Parathyroid adenoma (tissue), 2 donors: ENCODE data around the gene NGEF.

Experiments
- H2AFZ ChIP-seq: fragments of 300-600 bp; sonication (generic); one replicate; pipeline ENCODE4 v1.7.0; 2017; ENCODE audit warnings: antibody characterized with exemption, mild to moderate bottlenecking
- H3K27ac ChIP-seq: fragments of 300-600 bp; sonication (generic); one replicate; pipeline ENCODE4 v1.7.0; 2017
- H3K27me3 ChIP-seq: fragments of 300-600 bp; sonication (generic); one replicate; pipeline ENCODE4 v1.7.0; 2017; ENCODE audit warnings: low read length; ENCODE audit not compliant: control insufficient read depth, insufficient read depth
- H3K36me3 ChIP-seq: fragments of 300-600 bp; sonication (generic); one replicate; pipeline ENCODE4 v1.7.0; 2017; ENCODE audit warnings: low read length; ENCODE audit not compliant: control insufficient read depth, insufficient read depth
- H3K4me1 ChIP-seq: fragments of 300-600 bp; sonication (generic); one replicate; pipeline ENCODE4 v1.7.0; 2017; ENCODE audit warnings: control low read depth
- H3K4me2 ChIP-seq: fragments of 300-600 bp; sonication (generic); one replicate; pipeline ENCODE4 v1.7.0; 2017; ENCODE audit warnings: low read length
- H3K4me3 ChIP-seq: fragments of 300-600 bp; sonication (generic); one replicate; pipeline ENCODE4 v1.7.0; 2017; ENCODE audit warnings: low read depth, low read length
- H3K79me2 ChIP-seq: fragments of 300-600 bp; sonication (generic); one replicate; pipeline ENCODE4 v1.7.0; 2017; ENCODE audit warnings: control low read depth
- H3K9ac ChIP-seq: fragments of 300-600 bp; sonication (generic); one replicate; pipeline ENCODE4 v1.7.0; 2017; ENCODE audit warnings: mild to moderate bottlenecking
- H3K9me3 ChIP-seq: fragments of 300-600 bp; sonication (generic); one replicate; pipeline ENCODE4 v1.7.0; 2017; ENCODE audit warnings: low read length; ENCODE audit not compliant: control insufficient read depth
- CTCF ChIP-seq: fragments of 300-600 bp; sonication (generic); IDR thresholded peaks from one replicate; pipeline ENCODE4 v1.7.0; 2017; ENCODE audit warnings: antibody characterized with exemption, mild to moderate bottlenecking
- donor health status: primary hyperparathyroidism.

NGEF gene

GRCh38 chr2:232843834-232844233 lies 169.2 kb downstream of the NGEF start:
- TF ChIP-seq CTCF, result peak; percentile 30
- Histone ChIP-seq H3K27ac (no peak overlapping the region), H3K9me3 (no peaks in the 10 kb centered on the region), H3K9ac (no peak overlapping the region), H3K4me3 (no peak overlapping the region), H2AFZ (no peak overlapping the region), H3K79me2 (peaks cover 3% of the 10 kb centered on the region), H3K27me3 (no peaks in the 10 kb centered on the region), H3K4me2 (no peak overlapping the region), H3K36me3 (no peaks in the 10 kb centered on the region), H3K4me1 (peaks cover 13% of the 10 kb centered on the region)

GRCh38 chr2:232842689-232843088 lies 170.4 kb downstream of the NGEF start:
- Histone ChIP-seq H3K4me2 (no peak overlapping the region), H3K4me1 (peaks cover 23% of the 10 kb centered on the region), H3K36me3 (no peaks in the 10 kb centered on the region), H3K9ac (no peak overlapping the region), H3K9me3 (no peaks in the 10 kb centered on the region), H2AFZ (no peak overlapping the region), H3K27ac (no peak overlapping the region), H3K27me3 (no peaks in the 10 kb centered on the region), H3K4me3 (no peak overlapping the region), H3K79me2 (peaks cover 3% of the 10 kb centered on the region)
- TF ChIP-seq CTCF, result no peak

GRCh38 chr2:232839411-232840079 lies 173.5 kb downstream of the NGEF start:
- TF ChIP-seq CTCF, result no peak

GRCh38 chr2:232838406-232838874 lies 174.6 kb downstream of the NGEF start:
- TF ChIP-seq CTCF, result no peak
- Histone ChIP-seq H3K4me3 (peak overlapping the region; percentile 15), H3K9ac (no peak overlapping the region), H3K4me2 (peak overlapping the region; percentile 18), H3K27ac (peak overlapping the region; percentile 55), H3K79me2 (peaks cover 3% of the 10 kb centered on the region), H3K4me1 (peaks cover 33% of the 10 kb centered on the region), H3K27me3 (no peaks in the 10 kb centered on the region), H2AFZ (no peak overlapping the region), H3K36me3 (no peaks in the 10 kb centered on the region), H3K9me3 (no peaks in the 10 kb centered on the region)

More at GRCh38 chr2:232839411-232840079, 173.5 kb downstream of the NGEF start:
- H3K4me2 ChIP-seq, result peak overlapping the region; percentile 18
- no peaks in the 10 kb centered on the region for H3K36me3 ChIP-seq
- peaks cover 3% of the 10 kb centered on the region for H3K79me2 ChIP-seq
- peak overlapping the region; percentile 8 for H3K4me3 ChIP-seq
- H3K9ac ChIP-seq, result no peak overlapping the region
- H2AFZ ChIP-seq, result no peak overlapping the region
- no peaks in the 10 kb centered on the region for H3K27me3 ChIP-seq
- peak overlapping the region; percentile 1 for H3K27ac ChIP-seq
- peaks cover 24% of the 10 kb centered on the region for H3K4me1 ChIP-seq
- H3K9me3 ChIP-seq, result no peaks in the 10 kb centered on the region

GRCh38 chr2:232836934-232837333 lies 176.1 kb downstream of the NGEF start:
- no peaks in the 10 kb centered on the region for H3K9me3 ChIP-seq
- H3K4me2 ChIP-seq, result peak overlapping the region; percentile 17
- no peak overlapping the region for H2AFZ ChIP-seq
- no peaks in the 10 kb centered on the region for H3K36me3 ChIP-seq
- no peak overlapping the region for H3K9ac ChIP-seq
- H3K4me1 ChIP-seq, result peaks cover 37% of the 10 kb centered on the region
- peaks cover 3% of the 10 kb centered on the region for H3K79me2 ChIP-seq
- no peak for TF ChIP-seq CTCF
- H3K27ac ChIP-seq, result no peak overlapping the region
- no peak overlapping the region for H3K4me3 ChIP-seq
- no peaks in the 10 kb centered on the region for H3K27me3 ChIP-seq
